HEK293T (cell line): ENCODE results near the gene ANXA11.
"Not testable (repeated sequence)": the region's sequence is repeated elsewhere in the genome, so short reads cannot be mapped to it uniquely, and the experiment has no call there.

Source experiments
- CTCF ChIA-PET: fragments of 350-600 bp; formaldehyde crosslinking; extraction: SDS; loops from one replicate; lab custom pipeline; 2021; ENCODE audit warnings: antibody characterized with exemption, inconsistent platforms; lab: Yijun Ruan, JAX
- POLR2A ChIA-PET: fragments of 350-600 bp; formaldehyde crosslinking; extraction: SDS; loops from one replicate; lab custom pipeline; 2020; ENCODE audit warnings: antibody characterized with exemption, inconsistent platforms; lab: Yijun Ruan, JAX
- DNase-seq: peaks from one replicate; pipeline ENCODE4 v3.0.0; 2012; ENCODE audit warnings: mixed read lengths; ENCODE audit errors: extremely low spot score
- ARNT ChIP-seq: fragments of 450-650 bp; IDR thresholded peaks from 2 replicates; pipeline ENCODE4 v1.6.1; 2017; ENCODE audit warnings: mild to moderate bottlenecking
- BHLHE40 ChIP-seq: fragments of 450-650 bp; IDR thresholded peaks from 2 replicates; pipeline ENCODE4 v1.6.1; 2016; ENCODE audit warnings: mild to moderate bottlenecking, moderate library complexity, borderline replicate concordance
- CTBP1 ChIP-seq: fragments of 450-650 bp; IDR thresholded peaks from 2 replicates; pipeline ENCODE4 v1.6.1; 2016; ENCODE audit warnings: borderline replicate concordance
- ELF4 ChIP-seq: fragments of 450-650 bp; IDR thresholded peaks from 2 replicates; pipeline ENCODE4 v1.6.1; 2017; ENCODE audit warnings: antibody characterized with exemption
- FOXA1 ChIP-seq: fragments of 450-650 bp; IDR thresholded peaks from 2 replicates; pipeline ENCODE4 v1.6.1; 2016; ENCODE audit warnings: mild to moderate bottlenecking
- FOXK2 ChIP-seq: fragments of 450-650 bp; IDR thresholded peaks from 2 replicates; pipeline ENCODE4 v1.6.1; 2016; ENCODE audit warnings: mild to moderate bottlenecking
- FOXM1 ChIP-seq: fragments of 450-650 bp; IDR thresholded peaks from 2 replicates; pipeline ENCODE4 v1.6.1; 2017; ENCODE audit warnings: mild to moderate bottlenecking, borderline replicate concordance
- HDGF ChIP-seq: fragments of 450-650 bp; IDR thresholded peaks from 2 replicates; pipeline ENCODE4 v1.6.1; 2017; ENCODE audit warnings: antibody characterized with exemption, borderline replicate concordance
- L3MBTL2 ChIP-seq: fragments of 450-650 bp; conservative IDR thresholded peaks from 2 replicates; pipeline ENCODE4 v1.6.1; 2016; ENCODE audit warnings: mild to moderate bottlenecking
- LEF1 ChIP-seq: fragments of 450-650 bp; IDR thresholded peaks from 2 replicates; pipeline ENCODE4 v1.6.1; 2017; ENCODE audit warnings: mild to moderate bottlenecking, borderline replicate concordance
- NFRKB ChIP-seq: fragments of 450-650 bp; IDR thresholded peaks from 2 replicates; pipeline ENCODE4 v1.6.1; 2016; ENCODE audit warnings: mild to moderate bottlenecking, moderate library complexity
- PKNOX1 ChIP-seq: fragments of 450-650 bp; IDR thresholded peaks from 2 replicates; pipeline ENCODE4 v1.6.1; 2016
- SP1 ChIP-seq: fragments of 450-650 bp; IDR thresholded peaks from 2 replicates; pipeline ENCODE4 v1.6.1; 2017
- SUZ12 ChIP-seq: fragments of 450-650 bp; IDR thresholded peaks from 2 replicates; pipeline ENCODE4 v1.6.1; 2016; ENCODE audit warnings: mild to moderate bottlenecking
- TARDBP ChIP-seq: fragments of 450-650 bp; IDR thresholded peaks from 2 replicates; pipeline ENCODE4 v1.6.1; 2016
- ZNF384 ChIP-seq: fragments of 450-650 bp; IDR thresholded peaks from 2 replicates; pipeline ENCODE4 v1.6.1; 2016

ANXA11 gene

DNA sequence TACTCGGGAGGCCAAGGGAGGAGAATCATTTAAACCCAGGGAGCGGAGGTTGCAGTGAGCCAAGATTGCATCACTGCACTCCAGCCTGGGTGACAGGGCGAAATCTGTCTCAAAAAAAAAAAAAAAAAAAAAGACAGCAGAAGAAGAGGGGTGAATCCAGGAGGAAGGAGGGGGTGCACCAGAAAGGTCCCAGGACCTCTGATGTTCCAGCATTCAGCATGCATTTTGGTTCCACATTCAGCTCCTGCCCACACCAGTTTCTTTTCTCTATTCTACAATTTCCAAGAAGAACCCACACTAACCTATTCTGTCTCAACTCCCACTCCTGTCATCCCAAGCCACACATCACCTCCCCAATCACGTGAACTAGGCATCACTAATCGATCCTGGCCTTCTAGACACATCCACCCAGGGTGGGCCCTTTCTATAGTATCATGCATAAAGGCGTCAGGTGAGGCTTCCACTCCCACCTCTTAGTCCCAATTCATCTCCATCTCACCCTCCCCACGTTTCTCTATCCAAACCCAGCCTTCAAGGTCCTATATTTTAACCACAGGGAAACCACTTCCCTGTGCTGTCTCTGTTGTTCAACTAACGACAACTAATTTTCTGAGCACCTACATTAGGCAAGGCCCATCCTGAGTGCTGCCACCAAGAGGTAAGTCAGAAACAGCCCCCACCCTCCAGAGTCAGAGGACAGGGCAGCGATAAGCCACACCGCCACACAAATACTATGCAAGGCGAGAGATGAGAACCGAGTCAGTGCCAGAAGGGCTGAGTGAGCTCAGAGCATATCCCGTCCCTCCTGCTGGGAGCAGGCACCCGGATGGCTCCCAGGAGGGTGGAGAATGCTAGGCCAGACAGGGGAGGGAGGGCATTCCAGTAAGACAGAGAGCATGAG, 2.2 kb downstream of the ANXA11 start:
- DNase-seq, result peak; percentile 56
- CTCF ChIA-PET, result interaction anchor here (0.6 to 1.6 kb wide), 4 partner anchors 53 to 270 kb away, joined by 3 to 8 read pairs (median 5); no protein-coding TSS in a partner anchor
- POLR2A ChIA-PET, result interaction anchor here (1.4 to 1.7 kb wide), 2 partner anchors 12 to 16 kb away, joined by 3 to 4 read pairs; no protein-coding TSS in a partner anchor
- no peak for TF ChIP-seq ELF4
- no peak for TF ChIP-seq L3MBTL2
- no peak for TF ChIP-seq FOXA1
- TF ChIP-seq HDGF, result no peak
- no peak for TF ChIP-seq FOXK2
- no peak for TF ChIP-seq CTBP1
- no peak for TF ChIP-seq NFRKB
- TF ChIP-seq TARDBP, result no peak
- no peak for TF ChIP-seq PKNOX1
- TF ChIP-seq SUZ12, result no peak
- TF ChIP-seq SP1, result no peak
- no peak for TF ChIP-seq BHLHE40
- TF ChIP-seq ZNF384, result no peak
- TF ChIP-seq ARNT, result no peak
- TF ChIP-seq LEF1, result no peak
- TF ChIP-seq FOXM1, result no peak

- POLR2A ChIA-PET, DNase-seq: not testable (repeated sequence)
- CTCF ChIA-PET, result interaction anchor here (0.7 kb wide), 1 partner anchor 271 kb away, joined by 8 read pairs; no protein-coding TSS in a partner anchor
Measured at GRCh38 chr10:80202530-80202929, 2.8 kb downstream of the ANXA11 start.

- POLR2A ChIA-PET, result no interaction called here
Measured at GRCh38 chr10:80201608-80202141, 3.7 kb downstream of the ANXA11 start.

DNA sequence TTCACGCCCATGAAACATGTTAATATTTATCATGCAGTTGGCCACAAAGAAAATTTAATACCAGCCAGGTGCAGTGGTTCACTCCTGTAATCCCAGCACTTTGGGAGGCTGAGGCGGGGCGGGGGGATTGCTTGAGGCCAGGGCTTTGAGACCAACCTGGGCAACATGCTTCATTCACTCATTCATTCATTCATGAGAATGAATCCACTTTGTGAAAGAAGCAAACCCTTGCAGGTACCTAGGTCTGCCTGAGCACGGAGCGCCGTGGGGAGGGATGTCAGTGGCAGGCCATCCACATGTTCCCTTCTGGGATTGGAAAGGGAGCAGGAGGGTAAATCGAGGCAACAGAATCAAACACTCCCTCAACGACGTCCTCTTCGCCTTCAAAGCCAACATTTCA, 4.7 kb downstream of the ANXA11 start:
- no peak for DNase-seq
- CTCF ChIA-PET, result no interaction called here
- POLR2A ChIA-PET, result no interaction called here
- TF ChIP-seq CTBP1 (no peak), ZNF384 (no peak), L3MBTL2 (no peak), SP1 (no peak), TARDBP (no peak), HDGF (no peak), FOXM1 (no peak), FOXK2 (no peak), LEF1 (no peak), BHLHE40 (no peak), SUZ12 (no peak), FOXA1 (no peak), ARNT (no peak), ELF4 (no peak), PKNOX1 (no peak), NFRKB (no peak)

More at GRCh38 chr10:80201608-80202141, 3.7 kb downstream of the ANXA11 start:
- no peak for DNase-seq
- CTCF ChIA-PET, result no interaction called here
- TF ChIP-seq ELF4 (no peak), HDGF (no peak), L3MBTL2 (no peak), NFRKB (no peak), ZNF384 (no peak), SP1 (no peak), PKNOX1 (no peak), FOXK2 (no peak), FOXA1 (no peak), FOXM1 (no peak)

- no peak for DNase-seq
- CTCF ChIA-PET, result no interaction called here
- POLR2A ChIA-PET, result no interaction called here
- TF ChIP-seq ZNF384 (no peak), FOXK2 (no peak), BHLHE40 (no peak), NFRKB (no peak), FOXM1 (no peak), L3MBTL2 (no peak), PKNOX1 (no peak), ARNT (no peak), FOXA1 (no peak), TARDBP (no peak), HDGF (no peak), SUZ12 (no peak), LEF1 (no peak), ELF4 (no peak), SP1 (no peak), CTBP1 (no peak)
Measured at GRCh38 chr10:80200259-80200658, 5.1 kb downstream of the ANXA11 start.
